H1 (cell line): ENCODE measurements around the gene ORAI1. TPM values are rescaled to one million over a fixed set of nuclear protein-coding genes. Genes with fewer than 3 reads are reported as not detected.

Source experiments
- CHD7 ChIP-seq: fragments of 300-600 bp; sonication (generic); IDR thresholded peaks from 2 replicates; pipeline ENCODE4 v1.7.1; 2012; ENCODE audit warnings: low read length, moderate library complexity, mild to moderate bottlenecking, inconsistent platforms; ENCODE audit not compliant: insufficient replicate concordance
- HDAC6 ChIP-seq: IDR thresholded peaks from one replicate; pipeline ENCODE4 v1.7.1; 2012; ENCODE audit warnings: low read depth, mild to moderate bottlenecking, inconsistent platforms, low read length, moderate library complexity
- polyA plus RNA-seq, 7 experiments: library from polyadenylated mRNA; depleted of rRNA in 3 of 7; stranded (reverse) in 5 of 7; unstranded in 2 of 7; fragments of >200 nt in 5 of 7; fragments of 200-250 nt in 2 of 7; gene quantifications; 1 replicate in 5 of 7; 2 replicates in 1 of 7; 4 replicates in 1 of 7; pipeline versions ENCODE4 v1.2.1 to v1.2.3, GENCODE V29; 2011 to 2013; ENCODE audit warnings: missing spikeins in 2 of 7, mixed read lengths in 2 of 7
- total RNA-seq: library from RNA; stranded (reverse); fragmentation: NEBNext Ultra II Directional; extraction: Animal tissue kit (Norgen Biotek cat#: 25700); gene quantifications from 2 replicates; pipeline ENCODE4 v1.2.1, GENCODE V29; 2021

ORAI1 gene
- total and polyA plus RNA-seq, 2 of the 8 experiments (the other 6 are each of a cell fraction or from before 2014, with no cell fraction given) = 29.9 to 71.5 TPM

- TF ChIP-seq CHD7 (no peak), HDAC6 (no peak)
These were observed 5.9 kb upstream of the ORAI1 start (continued) for GRCh38 chr12:121620333-121620891.
